HCT116 (cell line): ENCODE data around the gene VAMP3. TPM values are rescaled to one million over a fixed set of nuclear protein-coding genes. Genes with fewer than 3 reads are reported as not detected.

Source experiments
- ATAC-seq: fragments of 200-7000 bp; cut with Tn5 transposase; 2 replicates; pipeline ENCODE4 v1.9.1; 2020; ENCODE audit warnings: mild to moderate bottlenecking, moderate library complexity
- BruUV-seq: library from RNA; stranded (reverse); fragments of 400-500 nt; replicated peaks from 2 replicates; lab custom pipeline; 2021; lab: Mats Ljungman, UMichigan
- CTCF ChIA-PET: fragments of 300-600 bp; sonication (Branson Sonifier 250); formaldehyde crosslinking; loops from one replicate; lab custom pipeline; 2021; ENCODE audit warnings: antibody characterized with exemption; lab: Charles Lee
- POLR2A ChIA-PET: fragments of 300-600, 350-600 bp; sonication (Branson Sonifier 250); formaldehyde crosslinking; loops from one replicate; lab custom pipeline; 2021; ENCODE audit warnings: antibody characterized with exemption; lab: Charles Lee
- RAD21 ChIA-PET, 2 experiments: fragments of 300-600 bp; sonication (Branson Sonifier 250); formaldehyde crosslinking; loops; one replicate each; lab custom pipeline; 2023; ENCODE audit warnings: low total read pairs in 2 of 2; ENCODE audit not compliant: uncharacterized antibody in 2 of 2, unreplicated experiment in 2 of 2, low non-redundant PET in 1 of 2; lab: Charles Lee
- DNase-seq: peaks from one replicate; pipeline ENCODE4 v3.0.0-alpha.2; 2010; ENCODE audit warnings: low read depth, low spot score
- H2AFZ ChIP-seq: fragments of 200-600 bp; shearing (Covaris generic), sonication (generic); 2 replicates; pipeline ENCODE4 v1.6.1; 2017; ENCODE audit warnings: low read depth, mixed run types, mixed read lengths, antibody characterized with exemption, low read length; ENCODE audit not compliant: poor library complexity, severe bottlenecking
- H3K27ac ChIP-seq: 2 replicates; pipeline ENCODE4 v1.5.1; 2012; ENCODE audit warnings: low read depth, low read length
- H3K27me3 ChIP-seq: fragments of 200-600 bp; sonication (generic); 2 replicates; pipeline ENCODE4 v1.6.1; 2016; ENCODE audit warnings: mixed run types, low read length, mixed read lengths; ENCODE audit not compliant: insufficient read depth
- H3K36me3 ChIP-seq, 2 experiments: fragments of 200-500 bp in 1 of 2; fragments of 200-600 bp in 1 of 2; sonication (Bioruptor generic) in 1 of 2; sonication (generic) in 1 of 2; 2 replicates each; pipeline versions ENCODE4 v1.5.1 to v1.6.1; 2014 to 2016; ENCODE audit warnings: low read length in 2 of 2, inconsistent platforms in 1 of 2, mixed read lengths in 1 of 2, mixed run types in 1 of 2; ENCODE audit not compliant: insufficient read depth in 2 of 2, control insufficient read depth in 1 of 2
- H3K4me1 ChIP-seq, 2 experiments: fragments of 200-600 bp in 1 of 2; sonication (generic) in 1 of 2; 2 replicates each; pipeline versions ENCODE4 v1.5.1 to v1.6.1; 2012 to 2017; ENCODE audit warnings: low read length in 2 of 2, inconsistent platforms in 1 of 2, mild to moderate bottlenecking in 1 of 2, mixed read lengths in 1 of 2, mixed run types in 1 of 2, moderate library complexity in 1 of 2; ENCODE audit not compliant: insufficient read depth in 2 of 2, control insufficient read depth in 1 of 2
- H3K4me2 ChIP-seq: fragments of 200-600 bp; sonication (generic); 2 replicates; pipeline ENCODE4 v1.6.1; 2017; ENCODE audit warnings: mixed run types, low read length, mixed read lengths
- H3K4me3 ChIP-seq, 2 experiments: fragments of 200-600 bp in 1 of 2; sonication (generic) in 1 of 2; replicated peaks in 1 of 2; 2 replicates each; pipeline ENCODE4 v1.5.1; 2011 to 2016; ENCODE audit warnings: low read length in 2 of 2, control low read depth in 1 of 2, low read depth in 1 of 2, mild to moderate bottlenecking in 1 of 2, mixed read lengths in 1 of 2, mixed run types in 1 of 2
- H3K79me2 ChIP-seq: fragments of 200-600 bp; sonication (generic); 2 replicates; pipeline ENCODE4 v1.6.1; 2017; ENCODE audit warnings: mild to moderate bottlenecking, mixed run types, low read length, moderate library complexity, mixed read lengths; ENCODE audit not compliant: insufficient read depth
- H3K9ac ChIP-seq: fragments of 200-600 bp; sonication (generic); 2 replicates; pipeline ENCODE4 v1.6.1; 2016; ENCODE audit warnings: low read length, mixed read lengths
- H3K9me2 ChIP-seq: fragments of 200-600 bp; sonication (generic), shearing (Covaris generic); 2 replicates; pipeline ENCODE4 v1.6.1; 2017; ENCODE audit warnings: mixed run types, mild to moderate bottlenecking, moderate library complexity; ENCODE audit not compliant: insufficient read depth
- H3K9me3 ChIP-seq, 2 experiments: fragments of 200-500 bp in 1 of 2; fragments of 200-600 bp in 1 of 2; sonication (Bioruptor generic) in 1 of 2; sonication (generic) in 1 of 2; 2 replicates each; pipeline ENCODE4 v1.6.1; 2014 to 2017; ENCODE audit warnings: low read length in 2 of 2, mixed read lengths in 2 of 2, inconsistent platforms in 1 of 2, low read depth in 1 of 2, mild to moderate bottlenecking in 1 of 2, mixed run types in 1 of 2, moderate library complexity in 1 of 2; ENCODE audit not compliant: control insufficient read depth in 1 of 2, insufficient read depth in 1 of 2
- H4K20me1 ChIP-seq: fragments of 200-600 bp; sonication (generic), shearing (Covaris generic); 2 replicates; pipeline ENCODE4 v1.6.1; 2017; ENCODE audit warnings: mixed run types, mild to moderate bottlenecking, moderate library complexity; ENCODE audit not compliant: insufficient read depth
- CBX3 ChIP-seq: IDR thresholded peaks from 2 replicates; pipeline ENCODE4 v1.6.1; 2012; ENCODE audit warnings: low read depth
- CEBPB ChIP-seq: IDR thresholded peaks from 2 replicates; pipeline ENCODE4 v1.6.1; 2012; ENCODE audit warnings: low read depth
- CTCF ChIP-seq, 3 experiments: fragments of 200-600 bp in 1 of 3; sonication (generic) in 1 of 3; IDR thresholded peaks in 2 of 3; conservative IDR thresholded peaks in 1 of 3; 2 replicates each; pipeline ENCODE4 v1.5.1; 2012 to 2017; ENCODE audit warnings: low read depth in 2 of 3, low read length in 2 of 3, antibody characterized with exemption in 1 of 3, borderline replicate concordance in 1 of 3, control low read depth in 1 of 3, mild to moderate bottlenecking in 1 of 3, mixed read lengths in 1 of 3, mixed run types in 1 of 3, moderate library complexity in 1 of 3; ENCODE audit not compliant: insufficient read depth in 1 of 3
- EGR1 ChIP-seq: IDR thresholded peaks from 2 replicates; pipeline ENCODE4 v1.6.1; 2012; ENCODE audit warnings: low read depth
- ELF1 ChIP-seq: IDR thresholded peaks from 2 replicates; pipeline ENCODE4 v1.6.1; 2012; ENCODE audit warnings: low read depth, borderline replicate concordance
- EZH2phosphoT487 ChIP-seq: fragments of 200-600 bp; IDR thresholded peaks from 2 replicates; pipeline ENCODE4 v1.6.1; 2018; ENCODE audit warnings: antibody characterized with exemption, borderline replicate concordance
- MAX ChIP-seq: IDR thresholded peaks from 2 replicates; pipeline ENCODE4 v1.6.1; 2012
- POLR2A ChIP-seq: IDR thresholded peaks from 2 replicates; pipeline ENCODE4 v1.7.0; 2011; ENCODE audit warnings: borderline replicate concordance; ENCODE audit not compliant: insufficient read depth, insufficient read length; ENCODE audit errors: extremely low read depth
- SP1 ChIP-seq: IDR thresholded peaks from 2 replicates; pipeline ENCODE4 v1.6.1; 2012; ENCODE audit warnings: low read depth
- SRF ChIP-seq: IDR thresholded peaks from 2 replicates; pipeline ENCODE4 v1.6.1; 2012; ENCODE audit warnings: low read depth
- YY1 ChIP-seq: IDR thresholded peaks from 2 replicates; pipeline ENCODE4 v1.6.1; 2011; ENCODE audit warnings: low read length, low read depth, moderate library complexity, mild to moderate bottlenecking; ENCODE audit not compliant: insufficient replicate concordance; ENCODE audit errors: extremely low read depth
- ZFX ChIP-seq: fragments of 450-650 bp; IDR thresholded peaks from 2 replicates; pipeline ENCODE4 v1.6.1; 2017
- ZNF274 ChIP-seq: fragments of 200-500 bp; sonication (Bioruptor generic); IDR thresholded peaks from 2 replicates; pipeline ENCODE4 v1.6.1; 2014; ENCODE audit warnings: mild to moderate bottlenecking, low read depth, low read length, inconsistent platforms
- intact Hi-C: fragments of 100-400 bp; cut with micrococcal nuclease; formaldehyde crosslinking; loops from 2 replicates; pipeline ENCODE4 v1.10.0; 2022
- total RNA-seq: library from RNA; stranded (reverse); gene quantifications from one replicate; pipeline ENCODE4 v1.2.1, GENCODE V29; 2021; ENCODE audit not compliant: unreplicated experiment
- TF ChIP-seq, protein P1 (sequence below): IDR thresholded peaks from 2 replicates; pipeline ENCODE4 v1.6.1; 2012; ENCODE audit warnings: low read depth
- TF ChIP-seq, protein P2 (sequence below): IDR thresholded peaks from 2 replicates; pipeline ENCODE4 v1.6.1; 2012

The VAMP3 gene
- total RNA-seq, 1 experiment from 2014 or later, result 79.3 TPM

- CTCF ChIA-PET, result no interaction called here
These were observed 43.2 kb upstream of the VAMP3 start for GRCh38 chr1:7727809-7728471.

More at GRCh38 chr1:7727809-7728471, 43.2 kb upstream of the VAMP3 start:
- BruUV-seq, result no TSS peak
- Histone ChIP-seq H2AFZ (no peak overlapping the region), H3K9me2 (no peaks in the 10 kb centered on the region), H3K36me3 (no peaks in the 10 kb centered on the region), H3K27ac (no peak overlapping the region), H3K4me1 (no peaks in the 10 kb centered on the region), H3K27me3 (no peaks in the 10 kb centered on the region), H3K9ac (no peak overlapping the region), H3K4me3 (no peak overlapping the region), H4K20me1 (no peaks in the 10 kb centered on the region), H3K9me3 (no peaks in the 10 kb centered on the region), H3K79me2 (no peaks in the 10 kb centered on the region), H3K4me2 (no peak overlapping the region)
- ChIA-PET POLR2A (no interaction called here), RAD21 (no interaction called here)
- intact Hi-C loops, result no loop called here
- TF ChIP-seq ZFX, result no peak
- TF ChIP-seq CEBPB, result no peak
- TF ChIP-seq EGR1, result no peak
- no peak for TF ChIP-seq EZH2phosphoT487
- TF ChIP-seq SP1, result no peak
- no peak for TF ChIP-seq MAX
- TF ChIP-seq YY1, result no peak
- no peak for TF ChIP-seq POLR2A
- no peak for TF ChIP-seq CTCF (IDR thresholded peaks at IDR 0.05 in 2 of 3, conservative IDR thresholded peaks at IDR 0.05 in 1 of 3; ENCODE audit: borderline replicate concordance in 1 of 3, insufficient read depth in 1 of 3, low read depth in 2 of 3, low read length in 2 of 3)
- TF ChIP-seq, protein P1, sequence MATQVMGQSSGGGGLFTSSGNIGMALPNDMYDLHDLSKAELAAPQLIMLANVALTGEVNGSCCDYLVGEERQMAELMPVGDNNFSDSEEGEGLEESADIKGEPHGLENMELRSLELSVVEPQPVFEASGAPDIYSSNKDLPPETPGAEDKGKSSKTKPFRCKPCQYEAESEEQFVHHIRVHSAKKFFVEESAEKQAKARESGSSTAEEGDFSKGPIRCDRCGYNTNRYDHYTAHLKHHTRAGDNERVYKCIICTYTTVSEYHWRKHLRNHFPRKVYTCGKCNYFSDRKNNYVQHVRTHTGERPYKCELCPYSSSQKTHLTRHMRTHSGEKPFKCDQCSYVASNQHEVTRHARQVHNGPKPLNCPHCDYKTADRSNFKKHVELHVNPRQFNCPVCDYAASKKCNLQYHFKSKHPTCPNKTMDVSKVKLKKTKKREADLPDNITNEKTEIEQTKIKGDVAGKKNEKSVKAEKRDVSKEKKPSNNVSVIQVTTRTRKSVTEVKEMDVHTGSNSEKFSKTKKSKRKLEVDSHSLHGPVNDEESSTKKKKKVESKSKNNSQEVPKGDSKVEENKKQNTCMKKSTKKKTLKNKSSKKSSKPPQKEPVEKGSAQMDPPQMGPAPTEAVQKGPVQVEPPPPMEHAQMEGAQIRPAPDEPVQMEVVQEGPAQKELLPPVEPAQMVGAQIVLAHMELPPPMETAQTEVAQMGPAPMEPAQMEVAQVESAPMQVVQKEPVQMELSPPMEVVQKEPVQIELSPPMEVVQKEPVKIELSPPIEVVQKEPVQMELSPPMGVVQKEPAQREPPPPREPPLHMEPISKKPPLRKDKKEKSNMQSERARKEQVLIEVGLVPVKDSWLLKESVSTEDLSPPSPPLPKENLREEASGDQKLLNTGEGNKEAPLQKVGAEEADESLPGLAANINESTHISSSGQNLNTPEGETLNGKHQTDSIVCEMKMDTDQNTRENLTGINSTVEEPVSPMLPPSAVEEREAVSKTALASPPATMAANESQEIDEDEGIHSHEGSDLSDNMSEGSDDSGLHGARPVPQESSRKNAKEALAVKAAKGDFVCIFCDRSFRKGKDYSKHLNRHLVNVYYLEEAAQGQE, result no peak
- no peak for TF ChIP-seq SRF
- no peak for TF ChIP-seq ZNF274
- TF ChIP-seq ELF1, result no peak
- no peak for TF ChIP-seq CBX3
- TF ChIP-seq, protein P2, sequence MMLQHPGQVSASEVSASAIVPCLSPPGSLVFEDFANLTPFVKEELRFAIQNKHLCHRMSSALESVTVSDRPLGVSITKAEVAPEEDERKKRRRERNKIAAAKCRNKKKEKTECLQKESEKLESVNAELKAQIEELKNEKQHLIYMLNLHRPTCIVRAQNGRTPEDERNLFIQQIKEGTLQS, result no peak
- DNase-seq, result no peak
- ATAC-seq, result no peak
